ENCODE results near the gene UFC1. TPM values are rescaled to one million over a fixed set of nuclear protein-coding genes. Genes with fewer than 3 reads are reported as not detected.

Gene UFC1
- total and polyA plus RNA-seq, 2 of the 13 experiments (the other 11 are each of a cell fraction or from before 2014, with no cell fraction given), result 72.8 to 85.2 TPM

GRCh38 chr1:161177112-161177935 lies 23.5 kb downstream of the UFC1 start, which contains the start of gene B4GALT3 (continued):
- TF ChIP-seq USF2 (IDR thresholded peaks at IDR 0.05; ENCODE audit: low read depth, low read length) (no peak), USF2 (CRISPR knock-in tag; IDR thresholded peaks at IDR 0.05; ENCODE audit: borderline replicate concordance) (no peak), ZNF331 (CRISPR knock-in tag; IDR thresholded peaks at IDR 0.05) (peak; percentile 65; the same call in 1 of the 2 replicates), ZNF232 (CRISPR knock-in tag; IDR thresholded peaks at IDR 0.05; ENCODE audit: borderline replicate concordance) (peak; percentile 68; the same call in 1 of the 2 replicates), SP140L (CRISPR knock-in tag; IDR thresholded peaks at IDR 0.05; ENCODE audit: borderline replicate concordance) (no peak), ZNF530 (CRISPR knock-in tag; IDR thresholded peaks at IDR 0.05; ENCODE audit: low read depth) (0 out of 2 replicates have a peak, but pooled peaks have one; percentile 74), ZNF691 (CRISPR knock-in tag; IDR thresholded peaks at IDR 0.05; ENCODE audit: borderline replicate concordance, low read depth) (peak; percentile 94), ZFYVE20 (CRISPR knock-in tag; IDR thresholded peaks at IDR 0.05; ENCODE audit: borderline replicate concordance, low read depth) (0 out of 2 replicates have a peak, but pooled peaks have one; percentile 30), HINFP (CRISPR knock-in tag; IDR thresholded peaks at IDR 0.05; ENCODE audit: low read depth) (peak; percentile 60; the same call in 1 of the 2 replicates), CREB1 (IDR thresholded peaks at IDR 0.05) (peak; percentile 76), CREB1 (CRISPR knock-in tag; IDR thresholded peaks at IDR 0.05) (peak; percentile 48), POLR2AphosphoS5 (IDR thresholded peaks at IDR 0.05; ENCODE audit: low read depth, low read length) (peak; percentile 98), ZNF280B (CRISPR knock-in tag; IDR thresholded peaks at IDR 0.05; ENCODE audit: borderline replicate concordance) (no peak), ZNF737 (CRISPR knock-in tag; IDR thresholded peaks at IDR 0.05; ENCODE audit: borderline replicate concordance) (peak; percentile 75; the same call in 1 of the 2 replicates), ZNF619 (CRISPR knock-in tag; IDR thresholded peaks at IDR 0.05) (no peak), ZFP82 (CRISPR knock-in tag; IDR thresholded peaks at IDR 0.05; ENCODE audit: borderline replicate concordance) (no peak), ZNF234 (CRISPR knock-in tag; conservative IDR thresholded peaks at IDR 0.05) (0 out of 2 replicates have a peak, but pooled peaks have one; percentile 35), ZNF790 (CRISPR knock-in tag; IDR thresholded peaks at IDR 0.05; ENCODE audit: borderline replicate concordance) (0 out of 2 replicates have a peak, but pooled peaks have one; percentile 27), XRCC5 (optimal IDR thresholded peaks at IDR 0.05; ENCODE audit: low read length) (no peak), HMGXB4 (CRISPR knock-in tag; IDR thresholded peaks at IDR 0.05; ENCODE audit: borderline replicate concordance in 1 of 2, low read depth in 1 of 2) (peak; percentile 55 to 88; a peak in 3 of 4 replicates)

All from HepG2 (cell line).